ENCODE data around the gene PRAC1.

- no peak for TF ChIP-seq CTCF (conservative IDR thresholded peaks at IDR 0.05)
- TF ChIP-seq ZFX (IDR thresholded peaks at IDR 0.05) = no peak
Measured at GRCh38 chr17:48760411-48760810, 38.1 kb upstream of the PRAC1 start.
